ENCODE measurements around the gene ADSS1.

Gene ADSS1

DNA sequence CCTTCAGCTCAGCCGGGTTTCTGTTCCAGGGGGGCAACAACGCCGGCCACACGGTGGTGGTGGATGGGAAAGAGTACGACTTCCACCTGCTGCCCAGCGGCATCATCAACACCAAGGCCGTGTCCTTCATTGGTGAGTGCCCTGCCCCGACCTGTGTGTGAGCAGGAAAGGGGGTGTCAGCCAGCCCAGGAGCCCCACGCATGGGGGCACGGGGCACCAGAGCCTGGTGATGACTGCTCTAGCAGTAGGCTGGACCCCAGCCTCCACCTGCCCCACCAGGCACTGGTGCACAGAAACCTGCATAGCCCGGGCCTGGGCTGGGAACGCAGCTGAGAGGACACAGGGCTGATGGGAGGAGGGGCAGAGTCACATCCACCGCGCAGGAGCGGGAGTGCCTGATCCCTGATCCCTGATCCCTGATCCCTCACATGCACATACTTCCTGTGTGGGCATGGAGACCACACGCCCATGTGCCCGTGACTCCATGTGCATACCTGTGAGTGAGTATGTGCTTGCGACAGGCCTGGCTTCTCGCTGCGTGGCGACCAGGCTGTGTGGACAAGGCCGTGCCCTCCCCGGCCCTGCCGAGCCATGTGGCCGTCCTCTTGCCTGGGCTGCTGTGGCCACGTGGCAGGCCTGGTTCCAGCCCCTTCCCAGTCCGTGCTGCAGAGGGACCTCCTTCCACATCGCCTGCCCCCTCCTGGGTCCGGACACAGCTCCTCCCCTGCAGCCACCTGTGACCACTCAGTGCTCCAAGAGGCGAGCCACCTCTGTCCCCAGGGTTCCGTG, 11.2 kb downstream of the ADSS1 start:
- Histone ChIP-seq H3K4ac (ENCODE audit: low read depth in 1 of 2, low read length in 2 of 2) (peak overlapping the region; percentile 56 to 84), H3K14ac (ENCODE audit: low read length in 2 of 2) (peak overlapping the region in 1 of 2 experiments; percentile 82), H3K9ac (ENCODE audit: low read length) (no peak overlapping the region), H3K4me1 (ENCODE audit: control insufficient read depth, insufficient read depth, low read depth, low read length) (peaks cover 12% of the 10 kb centered on the region), H2BK15ac (ENCODE audit: low read depth, poor library complexity, severe bottlenecking) (peak overlapping the region; percentile 96), H3K79me1 (replicated peaks; ENCODE audit: low read length, poor library complexity, severe bottlenecking) (no peaks in the 10 kb centered on the region), H2AK5ac (ENCODE audit: low read length, severe bottlenecking) (no peak overlapping the region), H4K91ac (ENCODE audit: low read length) (peak overlapping the region; percentile 100), H3K4me2 (ENCODE audit: low read length, poor library complexity, severe bottlenecking) (no peak overlapping the region), H3K23ac (ENCODE audit: low read length in 2 of 2) (no peak overlapping the region), H2BK12ac (ENCODE audit: low read length in 2 of 2) (peak overlapping the region; percentile 91 to 98), H2BK5ac (ENCODE audit: low read depth, low read length, poor library complexity, severe bottlenecking) (no peak overlapping the region), H3K18ac (ENCODE audit: low read depth in 1 of 2, low read length in 2 of 2) (peak overlapping the region; percentile 93 to 97), H3K4me3 (ENCODE audit: insufficient read depth in 1 of 2, low read depth in 1 of 2, low read length in 2 of 2) (no peak overlapping the region), H2BK120ac (ENCODE audit: low read depth, low read length) (peak overlapping the region; percentile 85), H3K27me3 (ENCODE audit: control insufficient read depth in 1 of 2, insufficient read depth in 1 of 2, low read length in 2 of 2) (peaks cover 7 to 14% of the 10 kb centered on the region in 2 experiments), H4K8ac (ENCODE audit: low read length) (peak overlapping the region; percentile 97), H3K27ac (ENCODE audit: low read length, poor library complexity, severe bottlenecking) (no peak overlapping the region), H3K36me3 (ENCODE audit: control insufficient read depth in 1 of 2, insufficient read depth in 2 of 2, low read depth in 1 of 2, low read length in 2 of 2) (peaks cover 0 to 2% of the 10 kb centered on the region in 2 experiments), H3K9me3 (ENCODE audit: control insufficient read depth, low read length) (no peaks in the 10 kb centered on the region), H2AFZ (ENCODE audit: low read depth, low read length) (no peak overlapping the region)
- WGBS: 92% methylated on average over 31 of the region's 31 CpGs
- DNase-seq: no peak

DNA sequence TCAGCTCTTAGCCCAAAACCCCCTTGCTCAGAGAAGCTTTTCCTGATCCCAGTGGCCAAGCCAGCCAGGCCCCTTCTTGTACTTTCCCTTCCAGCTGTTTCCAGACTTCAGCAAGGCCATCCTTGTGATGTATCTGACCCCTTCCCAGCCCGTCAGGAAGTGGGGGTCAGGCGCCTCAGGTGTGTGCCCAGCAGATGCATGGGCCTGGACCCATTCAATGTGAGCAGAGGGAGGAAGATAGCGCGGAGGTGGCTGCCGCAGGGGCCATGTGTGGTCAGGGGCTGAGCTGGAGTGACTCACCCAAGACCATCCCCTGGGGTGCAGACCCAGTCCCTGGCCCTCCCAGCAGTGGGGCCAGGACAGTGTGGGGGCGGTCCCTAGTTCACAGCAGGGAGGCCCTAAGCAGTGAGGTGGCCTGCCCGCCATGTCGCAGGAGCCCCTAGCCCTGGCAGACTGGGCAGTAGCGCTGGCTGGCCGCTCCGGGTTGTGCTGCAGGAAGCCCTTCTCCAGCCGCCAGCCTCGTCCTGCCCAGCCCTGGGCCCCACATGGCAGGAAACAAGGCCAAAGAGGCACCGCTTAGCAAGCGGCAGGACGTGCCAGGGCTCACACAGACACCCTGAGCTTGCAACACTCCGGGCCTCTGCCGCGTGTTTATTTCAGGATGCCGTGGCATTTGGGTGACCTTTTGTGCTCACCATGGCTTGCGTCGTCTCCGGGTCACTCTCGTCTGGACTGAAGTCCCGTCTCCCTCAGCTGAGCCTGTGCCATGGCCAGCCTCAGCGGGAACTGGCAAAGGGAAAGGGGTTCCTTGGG, 12.0 kb downstream of the ADSS1 start:
- H3K36me3 ChIP-seq (ENCODE audit: control insufficient read depth in 1 of 2, insufficient read depth in 2 of 2, low read depth in 1 of 2, low read length in 2 of 2): peaks cover 0 to 7% of the 10 kb centered on the region in 2 experiments
- peak overlapping the region; percentile 93 to 97 for H3K18ac ChIP-seq (ENCODE audit: low read depth in 1 of 2, low read length in 2 of 2)
- H3K14ac ChIP-seq (ENCODE audit: low read length in 2 of 2): peak overlapping the region in 1 of 2 experiments; percentile 86
- H3K27me3 ChIP-seq (ENCODE audit: control insufficient read depth in 1 of 2, insufficient read depth in 1 of 2, low read length in 2 of 2): peaks cover 7 to 14% of the 10 kb centered on the region in 2 experiments
- H3K27ac ChIP-seq (ENCODE audit: low read length, poor library complexity, severe bottlenecking): no peak overlapping the region
- peak overlapping the region; percentile 65 for H2BK15ac ChIP-seq (ENCODE audit: low read depth, poor library complexity, severe bottlenecking)
- peak; percentile 92 for DNase-seq
- no peak overlapping the region for H2AK5ac ChIP-seq (ENCODE audit: low read length, severe bottlenecking)
- no peaks in the 10 kb centered on the region for H3K79me1 ChIP-seq (replicated peaks; ENCODE audit: low read length, poor library complexity, severe bottlenecking)
- no peak overlapping the region for H2BK5ac ChIP-seq (ENCODE audit: low read depth, low read length, poor library complexity, severe bottlenecking)
- peak overlapping the region; percentile 38 to 56 for H3K4ac ChIP-seq (ENCODE audit: low read depth in 1 of 2, low read length in 2 of 2)
- no peak overlapping the region for H3K23ac ChIP-seq (ENCODE audit: low read length in 2 of 2)
- no peak overlapping the region for H2AFZ ChIP-seq (ENCODE audit: low read depth, low read length)
- no peaks in the 10 kb centered on the region for H3K9me3 ChIP-seq (ENCODE audit: control insufficient read depth, low read length)
- H3K4me2 ChIP-seq (ENCODE audit: low read length, poor library complexity, severe bottlenecking): no peak overlapping the region
- H4K8ac ChIP-seq (ENCODE audit: low read length): peak overlapping the region; percentile 97
- 49% methylated on average over 26 of the region's 26 CpGs for WGBS
- no peak overlapping the region for H3K9ac ChIP-seq (ENCODE audit: low read length)
- H3K4me1 ChIP-seq (ENCODE audit: control insufficient read depth, insufficient read depth, low read depth, low read length): peaks cover 12% of the 10 kb centered on the region
- H4K91ac ChIP-seq (ENCODE audit: low read length): peak overlapping the region; percentile 100
- peak overlapping the region; percentile 91 to 98 for H2BK12ac ChIP-seq (ENCODE audit: low read length in 2 of 2)
- H3K4me3 ChIP-seq (ENCODE audit: insufficient read depth in 1 of 2, low read depth in 1 of 2, low read length in 2 of 2): no peak overlapping the region
- peak overlapping the region; percentile 85 for H2BK120ac ChIP-seq (ENCODE audit: low read depth, low read length)

DNA sequence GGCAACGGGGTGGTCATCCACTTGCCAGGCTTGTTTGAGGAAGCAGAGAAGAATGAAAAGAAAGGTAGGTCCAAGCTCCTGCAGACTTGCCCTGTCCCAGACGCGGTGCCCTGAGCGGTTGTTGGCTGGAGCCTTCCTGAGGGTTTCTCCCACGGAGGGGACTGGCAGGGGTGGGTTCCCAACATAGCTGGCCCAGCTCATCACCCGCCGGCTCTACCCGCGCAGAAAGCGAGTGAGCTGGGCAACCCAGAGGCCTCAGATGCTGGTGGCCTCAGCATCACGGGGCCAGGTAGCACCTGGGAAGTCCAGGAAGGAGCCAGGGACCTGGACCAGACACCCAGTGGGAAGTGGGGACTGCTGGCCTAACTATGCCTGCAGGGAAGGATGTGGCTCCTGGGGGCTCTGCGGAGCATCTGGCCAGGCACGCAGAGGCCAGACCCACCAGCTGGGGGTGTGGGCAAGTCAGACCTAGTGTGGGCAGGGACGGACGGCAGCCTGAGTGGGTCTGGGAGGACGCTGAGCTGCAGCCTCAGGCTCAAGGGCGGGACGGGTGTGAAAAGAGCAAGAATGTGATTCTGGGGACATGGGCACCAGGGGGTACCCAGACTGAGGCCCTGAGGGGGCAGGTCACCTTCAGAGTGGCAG, 14.5 kb downstream of the ADSS1 start:
- Histone ChIP-seq H3K9ac (ENCODE audit: low read length) (no peak overlapping the region), H3K4me2 (ENCODE audit: low read length, poor library complexity, severe bottlenecking) (no peak overlapping the region), H3K36me3 (ENCODE audit: control insufficient read depth in 1 of 2, insufficient read depth in 2 of 2, low read depth in 1 of 2, low read length in 2 of 2) (peaks cover 0 to 19% of the 10 kb centered on the region in 2 experiments), H3K4me3 (ENCODE audit: insufficient read depth in 1 of 2, low read depth in 1 of 2, low read length in 2 of 2) (no peak overlapping the region), H3K27me3 (ENCODE audit: control insufficient read depth in 1 of 2, insufficient read depth in 1 of 2, low read length in 2 of 2) (peaks cover 7 to 14% of the 10 kb centered on the region in 2 experiments), H2BK12ac (ENCODE audit: low read length in 2 of 2) (peak overlapping the region; percentile 6 to 33), H2AK5ac (ENCODE audit: low read length, severe bottlenecking) (no peak overlapping the region), H2BK15ac (ENCODE audit: low read depth, poor library complexity, severe bottlenecking) (no peak overlapping the region), H3K9me3 (ENCODE audit: control insufficient read depth, low read length) (no peaks in the 10 kb centered on the region), H4K8ac (ENCODE audit: low read length) (no peak overlapping the region), H2BK120ac (ENCODE audit: low read depth, low read length) (no peak overlapping the region), H2BK5ac (ENCODE audit: low read depth, low read length, poor library complexity, severe bottlenecking) (no peak overlapping the region), H3K27ac (ENCODE audit: low read length, poor library complexity, severe bottlenecking) (no peak overlapping the region), H4K91ac (ENCODE audit: low read length) (peak overlapping the region; percentile 23), H3K18ac (ENCODE audit: low read depth in 1 of 2, low read length in 2 of 2) (no peak overlapping the region), H3K79me1 (replicated peaks; ENCODE audit: low read length, poor library complexity, severe bottlenecking) (no peaks in the 10 kb centered on the region), H3K4ac (ENCODE audit: low read depth in 1 of 2, low read length in 2 of 2) (no peak overlapping the region), H2AFZ (ENCODE audit: low read depth, low read length) (no peak overlapping the region), H3K14ac (ENCODE audit: low read length in 2 of 2) (no peak overlapping the region), H3K23ac (ENCODE audit: low read length in 2 of 2) (no peak overlapping the region), H3K4me1 (ENCODE audit: control insufficient read depth, insufficient read depth, low read depth, low read length) (peaks cover 11% of the 10 kb centered on the region)
- WGBS: 89% methylated on average over 18 of the region's 18 CpGs
- no peak for DNase-seq

Data from mesenchymal stem cell (in vitro differentiated cells and primary cell).